Ureter (tissue), 1 donor: ENCODE data around the gene RAI1. TPM values are rescaled to one million over a fixed set of nuclear protein-coding genes. Genes with fewer than 3 reads are reported as not detected.

Experiments
- DNase-seq: peaks from one replicate; pipeline ENCODE4 v3.0.0-alpha.2; 2020; ENCODE audit warnings: low spot score
- total RNA-seq: library from RNA; stranded (reverse); gene quantifications from one replicate; pipeline ENCODE4 v1.2.4, GENCODE V29; 2023
- donor health status: DM: yes; HTN: yes; CAD: no.

RAI1 gene
- total RNA-seq, 1 donor from 2014 or later = 117 TPM

DNA sequence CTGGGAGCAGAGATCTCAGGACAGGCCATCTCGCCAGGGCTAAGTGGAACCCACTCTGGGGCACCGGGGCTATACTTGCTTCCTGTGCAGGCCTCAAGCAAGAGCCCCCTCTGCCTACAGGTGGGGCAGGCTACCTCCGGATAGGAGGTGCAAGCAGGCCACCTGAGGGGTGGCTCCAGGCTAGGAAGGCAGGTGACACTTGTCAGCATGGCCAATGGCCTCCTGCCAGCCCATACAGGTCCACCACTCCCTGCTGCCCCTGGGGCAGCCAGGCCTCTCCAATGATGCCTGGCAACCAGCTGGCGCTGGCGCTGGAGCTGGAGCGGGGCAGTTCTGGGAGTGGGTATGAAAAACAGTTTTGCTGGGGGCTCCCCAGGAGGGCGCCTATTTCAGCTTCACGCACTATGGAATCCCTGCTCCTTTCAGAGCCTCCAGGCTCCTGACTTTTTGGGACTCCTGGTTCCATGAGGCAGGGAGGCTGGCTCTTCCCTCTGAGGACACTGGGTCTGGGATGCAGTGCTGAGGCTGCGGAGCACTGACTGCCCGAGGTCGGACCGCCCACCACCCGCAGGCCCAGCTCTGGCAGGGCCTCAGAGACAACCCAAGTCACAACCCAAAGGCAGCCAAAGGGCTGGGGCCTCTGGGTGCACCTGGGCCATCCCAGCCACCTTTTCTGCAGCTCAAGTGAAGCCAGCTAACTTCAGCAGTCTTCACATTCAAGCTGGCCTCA lies 164.0 kb downstream of the RAI1 start:
- DNase-seq = no peak

DNA sequence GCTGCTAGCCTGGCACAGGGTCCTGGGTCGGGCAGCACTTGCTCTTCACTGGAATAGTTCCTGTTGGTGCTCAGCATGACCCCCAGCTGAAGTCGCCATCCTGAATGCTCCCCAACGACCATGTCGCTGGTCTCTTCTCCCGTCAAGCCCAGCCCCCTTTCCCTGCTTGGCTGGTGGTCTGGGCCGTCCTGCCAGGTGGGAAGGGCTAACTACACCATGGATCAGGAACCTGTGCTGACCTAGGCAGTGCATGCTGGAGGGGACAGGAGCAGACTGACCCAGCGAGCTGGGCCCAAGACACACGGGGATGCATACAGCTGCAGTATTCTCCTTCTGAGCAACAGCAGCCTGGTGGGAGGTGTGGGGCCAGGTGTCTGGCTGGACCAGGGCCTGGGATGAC lies 164.7 kb downstream of the RAI1 start:
- no peak for DNase-seq

DNA sequence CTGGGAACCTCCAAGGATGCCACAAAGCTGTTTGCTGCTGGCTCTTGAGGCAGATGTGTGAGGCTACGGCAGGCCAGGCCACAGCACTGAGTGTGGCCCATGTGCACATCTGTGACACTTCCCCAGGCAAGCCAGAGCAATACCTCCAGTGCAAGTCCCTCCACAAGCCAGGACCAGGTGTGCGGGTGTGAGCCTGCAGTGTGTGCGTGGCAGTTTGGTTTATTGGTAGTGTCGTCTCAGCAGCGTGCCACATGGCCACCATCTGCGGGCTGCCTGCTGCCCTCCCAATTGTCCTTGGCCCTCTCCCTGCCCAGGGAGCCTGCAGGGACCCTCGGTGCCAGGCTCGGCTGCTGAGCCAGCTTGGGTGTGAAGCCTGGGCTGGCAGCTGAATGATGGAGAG lies 165.4 kb downstream of the RAI1 start:
- DNase-seq = no peak

DNA sequence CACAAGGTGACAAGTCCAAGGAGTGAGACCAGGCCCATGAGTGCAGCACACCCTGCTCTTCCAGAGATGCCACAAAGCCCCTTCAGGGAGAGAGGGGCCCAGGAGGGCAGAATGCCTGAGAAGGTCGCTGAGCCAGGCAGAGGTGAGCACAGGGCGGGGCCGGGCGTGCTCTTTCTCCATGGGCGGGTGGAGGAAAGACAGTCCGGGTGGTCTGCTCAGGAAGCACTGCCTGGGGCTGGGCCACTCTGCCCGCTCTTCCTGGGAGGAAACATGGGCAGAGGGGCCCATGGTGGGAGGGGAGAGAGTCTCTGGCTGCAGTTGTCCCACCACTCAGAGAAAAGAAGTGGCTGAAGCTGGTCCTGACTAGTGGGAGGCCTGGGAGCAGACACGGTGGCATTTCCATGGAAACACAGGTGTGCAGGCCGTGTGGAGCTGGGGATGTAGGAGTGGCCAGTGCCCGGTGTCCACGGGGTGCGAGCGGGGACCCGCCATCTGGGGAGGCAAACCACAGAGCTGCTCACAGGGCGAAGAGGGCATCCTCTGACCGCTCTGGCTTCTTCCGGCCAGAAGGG lies 165.9 kb downstream of the RAI1 start:
- DNase-seq = no peak

DNA sequence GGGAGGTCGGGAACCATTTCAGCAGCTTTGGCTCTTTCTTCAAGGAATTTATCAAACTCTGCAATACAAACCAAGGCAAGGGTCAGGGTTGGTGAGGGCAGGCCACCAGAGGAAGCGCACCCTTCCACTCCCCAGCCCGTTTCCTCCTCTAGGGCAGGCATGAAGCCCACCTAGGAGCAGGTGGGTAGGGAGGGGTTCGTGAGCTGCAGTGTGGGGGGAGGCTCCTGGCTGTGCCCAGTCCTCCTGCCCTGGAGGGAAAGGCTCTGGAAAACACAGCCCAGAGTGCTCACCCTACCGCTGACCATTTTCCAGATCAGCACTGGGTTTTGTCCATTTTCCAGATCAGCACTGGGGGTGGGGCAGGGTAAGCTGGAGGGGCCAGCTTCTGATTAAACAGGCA lies 166.5 kb downstream of the RAI1 start:
- DNase-seq = no peak

DNA sequence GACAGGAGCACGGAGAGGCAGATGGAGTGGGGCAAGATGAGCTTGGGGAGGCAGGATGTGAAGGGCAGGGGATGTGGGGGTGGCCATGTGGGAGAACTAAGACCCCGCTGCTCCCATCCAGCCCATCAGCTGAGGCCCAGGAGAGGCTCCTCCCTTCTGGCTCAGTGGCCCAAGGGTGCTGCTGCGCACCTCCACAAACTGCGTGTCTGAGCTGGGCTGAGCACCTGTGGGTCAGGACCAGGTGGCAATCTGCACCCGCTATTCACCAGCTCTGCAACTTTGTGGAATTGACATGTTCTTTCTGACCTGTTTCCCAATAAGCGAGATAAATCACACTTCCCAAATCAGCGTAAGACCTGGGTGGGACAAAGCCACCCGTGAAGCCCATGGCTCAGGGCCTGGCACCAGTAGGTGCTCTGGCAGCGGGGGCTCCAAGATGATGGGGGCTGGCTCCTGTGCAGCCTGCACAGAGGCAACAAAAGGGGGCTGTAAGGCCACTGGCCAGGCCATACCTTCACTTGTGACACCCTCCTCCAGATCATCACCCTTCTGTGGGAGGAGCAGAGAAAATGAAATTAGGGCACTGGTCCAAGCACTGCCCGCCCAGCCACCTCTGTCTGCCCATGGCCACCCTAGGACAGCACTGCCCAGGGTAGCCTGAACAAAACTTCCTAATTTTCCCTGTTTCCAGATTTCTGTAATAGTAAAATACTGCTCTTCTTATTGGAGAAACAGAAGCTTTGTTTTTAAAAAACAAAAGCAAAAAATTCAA lies 167.2 kb downstream of the RAI1 start:
- DNase-seq = no peak

DNA sequence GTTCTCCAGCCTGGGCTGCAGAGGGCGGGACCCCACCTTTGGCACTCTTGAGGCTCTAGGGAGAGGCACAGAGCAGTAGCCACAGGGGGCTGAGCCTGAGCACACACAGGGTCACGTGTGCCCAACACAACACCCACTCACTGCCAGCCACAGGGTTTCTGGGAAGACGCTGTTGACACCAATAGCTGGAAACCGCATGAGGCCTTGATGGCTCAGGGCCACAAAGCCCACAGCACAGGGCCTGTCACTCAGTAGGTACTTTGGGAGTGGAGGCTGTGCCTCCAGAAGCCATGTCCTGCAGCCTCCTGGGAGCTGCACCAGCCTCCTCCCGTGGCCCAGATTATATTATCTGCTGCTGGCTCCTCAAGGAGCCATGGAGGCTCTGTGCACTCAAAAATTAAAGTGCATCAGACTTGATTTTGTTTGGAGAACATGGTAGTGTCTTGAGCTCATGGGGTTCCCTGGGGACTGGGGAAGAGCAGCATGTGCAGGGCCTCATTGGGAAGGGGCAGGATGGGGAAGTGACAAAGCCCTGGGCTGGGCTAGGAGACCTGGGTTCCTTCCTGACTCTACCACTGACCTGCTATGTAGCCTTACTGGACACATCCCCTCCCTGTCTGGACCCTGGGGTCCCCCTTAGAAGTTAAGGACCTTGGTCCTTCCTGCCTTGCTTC lies 168.0 kb downstream of the RAI1 start:
- peak; percentile 69 for DNase-seq

DNA sequence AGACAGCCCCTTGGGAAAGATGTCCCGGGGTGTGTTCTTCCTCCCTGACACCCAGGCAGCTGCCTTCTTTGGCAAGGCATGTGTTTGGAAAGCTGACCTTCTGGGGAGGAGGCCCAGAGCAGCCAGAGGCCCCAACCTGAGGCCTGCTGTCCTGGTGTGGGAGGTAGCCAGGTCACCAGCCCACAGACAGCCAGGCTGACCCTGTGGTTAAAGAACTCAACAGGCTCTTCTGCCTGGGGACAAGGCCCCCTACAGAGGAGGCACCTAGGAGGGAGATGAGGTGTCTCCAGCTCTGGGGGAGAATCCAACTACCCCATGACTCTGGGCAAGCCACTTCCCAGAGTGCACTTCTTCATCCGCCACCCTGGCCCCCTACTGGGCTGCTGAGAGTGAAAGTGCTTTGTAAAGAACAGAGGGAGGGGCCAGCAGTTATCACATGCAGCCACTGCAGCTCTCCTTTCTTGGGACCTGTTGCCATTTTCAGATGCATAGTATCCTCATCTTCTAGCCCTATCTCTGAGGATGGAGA lies 168.7 kb downstream of the RAI1 start:
- peak; percentile 66 for DNase-seq

DNA sequence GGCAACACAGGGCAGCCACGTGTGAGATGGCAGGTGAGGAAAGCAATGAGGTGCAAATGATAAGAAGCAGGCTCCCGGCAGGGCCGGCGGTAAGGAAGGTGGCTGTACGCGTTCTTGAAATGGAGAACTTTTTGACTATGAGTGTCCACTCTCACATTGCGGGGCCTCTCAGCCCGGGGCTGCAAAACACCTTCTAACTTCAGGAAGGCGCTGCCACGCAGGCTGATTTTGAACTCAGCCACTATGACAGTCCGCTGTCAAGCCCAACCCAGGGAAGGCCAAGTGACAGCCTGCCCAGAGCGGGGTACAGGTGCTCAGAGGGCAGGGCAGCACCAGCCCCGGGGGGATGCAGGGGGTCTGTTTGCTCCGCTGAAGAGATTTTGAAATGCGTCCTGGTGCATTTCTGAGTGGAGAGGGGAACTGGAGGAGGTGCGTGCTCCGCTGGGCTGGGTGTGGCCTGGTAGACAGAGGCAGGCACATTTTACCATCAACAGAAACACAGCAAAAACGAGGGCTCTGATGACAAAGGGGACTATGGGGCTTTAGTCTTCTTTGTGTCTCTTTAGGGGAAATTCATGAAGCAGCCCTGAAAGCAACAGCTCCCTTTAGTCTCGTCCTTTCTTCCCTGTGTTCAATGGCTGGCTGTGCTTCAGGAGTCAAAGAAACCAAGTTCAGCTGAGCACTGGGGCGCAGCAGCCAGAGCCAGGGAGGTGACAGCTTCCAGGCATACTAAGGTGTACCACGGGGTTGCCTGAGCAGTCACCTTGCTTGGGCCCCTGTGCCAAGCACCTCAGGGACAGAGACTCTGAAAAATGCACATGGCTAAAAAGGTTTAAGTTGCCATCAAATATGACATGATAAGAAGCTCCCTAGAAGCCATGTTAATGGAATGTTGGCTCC lies 170.1 kb downstream of the RAI1 start:
- DNase-seq = no peak

DNA sequence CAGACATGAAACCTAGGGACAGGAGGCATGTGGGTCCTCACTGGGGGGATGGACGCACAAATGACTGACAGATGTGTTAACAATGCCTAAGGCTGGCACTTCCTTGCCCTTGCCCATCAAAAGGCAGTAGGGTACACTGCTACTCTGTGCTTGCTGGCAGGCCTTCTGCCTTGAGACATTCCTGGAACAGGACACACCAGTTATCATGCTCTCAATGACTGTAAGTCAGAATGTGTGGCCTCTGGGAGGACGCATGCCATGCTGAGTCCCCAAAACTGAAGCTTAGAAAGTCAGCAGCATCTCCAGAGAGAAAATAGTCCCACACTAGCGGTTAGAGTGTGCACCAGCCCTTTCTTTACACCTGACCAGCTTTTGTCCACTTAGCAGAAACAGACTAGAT lies 171.7 kb downstream of the RAI1 start:
- no peak for DNase-seq

DNA sequence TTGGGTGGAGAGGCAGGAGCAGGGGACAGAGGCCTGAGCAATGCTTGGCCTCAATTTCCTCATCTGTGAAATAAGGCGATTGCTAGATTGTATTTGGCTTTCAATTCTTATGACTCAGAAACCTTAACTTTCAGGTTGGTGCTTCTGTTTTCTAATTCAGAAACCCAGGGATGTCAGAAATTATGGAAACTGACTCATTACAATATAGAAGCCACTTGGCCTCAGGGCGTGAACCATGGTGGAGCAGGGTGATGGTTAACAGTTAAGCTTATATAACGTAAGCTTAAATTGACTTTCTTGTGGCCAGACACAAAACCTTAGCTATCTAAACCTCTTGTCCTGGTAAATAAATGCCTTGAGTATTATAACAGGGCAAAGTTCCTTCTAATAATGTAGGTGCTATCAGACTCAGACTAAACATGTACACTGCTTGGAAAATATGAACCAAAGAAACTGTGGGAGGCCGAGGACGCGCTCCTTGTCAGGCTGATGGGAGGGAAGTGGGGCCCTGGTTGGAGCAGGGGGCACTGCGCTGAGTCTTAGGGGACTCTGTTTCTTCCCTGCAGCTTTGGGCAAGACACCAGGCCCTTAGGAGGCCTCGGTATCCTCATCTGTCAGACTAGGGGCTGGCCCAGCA lies 172.7 kb downstream of the RAI1 start:
- no peak for DNase-seq

DNA sequence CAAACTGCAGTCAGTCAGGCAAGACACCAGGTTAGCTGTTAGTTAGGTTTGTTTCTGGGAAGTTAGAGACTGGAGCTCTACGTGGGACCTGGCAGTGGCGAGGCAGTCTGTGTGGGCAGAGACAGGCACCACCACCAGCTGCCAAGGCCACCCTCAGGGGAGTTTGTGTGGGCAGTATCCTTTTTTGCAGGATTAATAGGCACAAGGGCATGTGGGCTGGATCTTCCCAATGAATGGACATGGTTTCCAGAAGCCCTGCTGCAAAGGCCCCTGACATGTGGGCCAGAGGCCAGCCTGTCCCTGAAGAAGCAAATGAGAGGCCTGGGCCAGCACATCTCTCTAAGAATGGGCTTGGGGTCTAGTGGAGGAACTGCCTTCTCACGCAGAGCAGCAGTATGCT lies 174.7 kb downstream of the RAI1 start:
- no peak for DNase-seq

DNA sequence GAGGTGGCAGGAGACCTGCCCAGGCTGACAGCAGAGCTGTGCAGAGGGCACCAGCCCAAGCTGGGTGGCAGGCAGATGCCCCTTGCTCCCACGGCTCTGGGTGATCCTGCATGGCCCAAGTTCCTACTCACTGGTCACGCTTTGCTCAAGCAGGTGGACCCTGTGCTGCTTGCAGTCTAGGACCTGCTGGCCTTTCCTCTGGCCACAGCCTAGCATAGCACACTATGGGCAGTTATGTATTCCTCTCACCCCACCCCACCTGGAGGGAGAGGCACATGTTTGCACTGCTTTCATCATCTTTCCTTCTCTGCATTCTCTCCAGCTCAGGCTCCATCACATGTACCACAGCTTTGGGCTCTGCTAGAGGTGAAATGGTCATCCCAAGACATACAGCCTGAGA lies 175.1 kb downstream of the RAI1 start:
- DNase-seq = no peak

DNA sequence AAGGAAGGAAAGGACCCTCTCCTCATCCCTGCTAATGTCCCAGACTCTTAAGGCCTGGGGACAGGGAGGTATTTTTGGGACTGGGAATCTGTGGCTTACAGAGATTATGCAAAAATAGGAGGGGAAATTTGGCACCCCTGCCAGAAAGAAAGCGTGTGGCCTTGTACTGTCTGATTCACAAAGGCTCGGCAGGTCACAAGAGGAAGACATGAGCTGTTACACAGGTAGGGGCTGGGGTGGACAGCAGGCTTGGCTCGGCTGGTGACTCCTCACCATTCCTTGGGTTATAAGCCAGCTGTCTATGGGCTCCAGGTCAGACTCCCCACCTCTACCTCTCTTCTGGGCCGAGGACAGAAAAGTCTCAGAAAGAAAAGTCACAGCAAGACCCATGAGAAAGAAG lies 176.2 kb downstream of the RAI1 start:
- no peak for DNase-seq

DNA sequence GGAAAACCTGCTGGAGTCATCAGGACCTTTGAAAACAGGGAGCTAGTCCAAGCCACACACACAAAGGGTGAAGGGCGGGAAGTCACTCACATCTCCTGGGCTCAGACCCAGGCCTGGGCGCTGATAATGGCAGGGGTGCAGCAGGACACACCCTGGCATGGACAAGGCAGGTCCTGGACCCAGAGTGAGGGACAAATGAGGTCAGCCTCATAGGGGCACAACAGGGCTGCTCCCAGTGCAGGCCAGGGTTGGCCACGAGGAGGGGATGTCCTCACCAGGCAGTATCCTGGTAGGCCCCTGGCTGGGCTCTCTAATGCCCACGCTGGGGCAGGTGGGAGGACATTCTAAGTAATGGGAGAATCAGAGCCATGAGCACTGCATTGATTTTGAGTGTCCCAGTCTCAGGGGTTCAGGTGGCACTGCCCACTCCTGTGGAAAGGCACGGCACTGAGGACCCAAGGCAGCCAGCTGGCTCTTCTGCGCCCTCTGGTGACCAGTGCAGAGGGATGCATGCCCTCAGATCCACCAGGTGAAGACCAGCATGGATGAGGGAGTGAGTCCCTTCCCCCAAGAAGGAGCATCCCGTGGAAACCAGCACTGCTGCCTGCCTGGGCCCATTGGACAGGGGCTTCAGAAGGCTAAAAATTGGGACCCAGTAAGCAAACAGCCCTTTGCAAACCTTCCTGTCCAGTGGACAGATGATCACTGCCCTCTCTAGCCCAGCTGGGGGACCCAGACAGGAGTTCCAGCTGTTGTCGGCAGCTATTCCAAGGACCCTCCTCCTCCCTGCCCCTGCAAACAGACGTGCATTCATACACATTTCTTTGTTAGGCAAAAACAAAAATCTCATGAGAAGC lies 178.9 kb downstream of the RAI1 start:
- peak; percentile 72 for DNase-seq

DNA sequence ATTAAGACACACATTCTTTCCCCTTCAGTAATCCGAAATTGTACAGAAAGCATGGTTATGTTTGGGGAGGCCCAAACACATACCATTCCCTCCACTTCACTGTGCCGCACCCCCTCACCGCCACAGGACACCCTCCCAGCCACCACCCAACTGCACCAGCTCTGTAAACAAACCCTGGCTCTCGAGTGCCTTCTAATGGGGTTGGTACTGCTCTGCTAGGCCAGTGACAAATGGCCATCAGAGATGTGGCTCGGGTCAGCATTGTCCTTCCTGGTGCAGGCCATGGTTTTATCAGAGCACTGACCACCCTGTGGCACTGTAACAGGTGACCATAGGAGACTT lies 179.5 kb downstream of the RAI1 start:
- DNase-seq = no peak
